Prostate gland (tissue), 2 donors: ENCODE measurements around the gene RRM1. TPM values are rescaled to one million over a fixed set of nuclear protein-coding genes. Genes with fewer than 3 reads are reported as not detected.
A peak's percentile ranks its signal among the peaks of the same experiment; 100 is the strongest.

Source experiments
- DNase-seq: peaks from one replicate; pipeline ENCODE4 v3.0.0-alpha.2; 2019; ENCODE audit warnings: low spot score
- H3K27ac ChIP-seq, 2 donors: fragments of 200-600 bp; sonication (generic); 2 replicates each; pipeline ENCODE4 v1.5.1; 2017 to 2019
- H3K27me3 ChIP-seq: fragments of 200-600 bp; sonication (generic); replicated peaks from 2 replicates; pipeline ENCODE4 v1.5.1; 2019; ENCODE audit not compliant: insufficient read depth
- H3K36me3 ChIP-seq, 2 donors: fragments of 200-600 bp; sonication (generic); 1 replicate in 1 of 2; 2 replicates in 1 of 2; pipeline versions ENCODE4 v1.5.1 to v1.8.1; 2017 to 2019
- H3K4me1 ChIP-seq: fragments of 200-600 bp; sonication (generic); replicated peaks from 2 replicates; pipeline ENCODE4 v1.5.1; 2019
- H3K4me3 ChIP-seq, 2 donors: fragments of 200-600 bp; sonication (generic); 2 replicates each; pipeline ENCODE4 v1.5.1; 2017 to 2019
- H3K9me3 ChIP-seq: fragments of 200-600 bp; sonication (generic); 2 replicates; pipeline ENCODE4 v1.5.1; 2017
- CTCF ChIP-seq, 4 experiments: fragments of 200-600 bp in 2 of 4; fragments of 450-650 bp in 2 of 4; sonication (generic) in 2 of 4; IDR thresholded peaks; 1 replicate in 3 of 4; 2 replicates in 1 of 4; pipeline ENCODE4 v1.5.1; 2016 to 2019; ENCODE audit warnings: antibody characterized with exemption in 4 of 4, mild to moderate bottlenecking in 2 of 4, moderate library complexity in 2 of 4
- POLR2A ChIP-seq: fragments of 450-650 bp; IDR thresholded peaks from one replicate; pipeline ENCODE4 v1.6.1; 2016; ENCODE audit warnings: antibody characterized with exemption, mild to moderate bottlenecking
- POLR2AphosphoS5 ChIP-seq: sonication (generic); formaldehyde crosslinking; IDR thresholded peaks from one replicate; pipeline ENCODE4 v1.6.1; 2017; ENCODE audit warnings: antibody characterized with exemption
- WGBS: methylation state at CpG from one replicate; pipeline ENCODE4 v1.1.5; 2018; 5-methylcytosine and 5-hydroxymethylcytosine counted together
- intact Hi-C: fragments of 100-400 bp; cut with DNase I; formaldehyde crosslinking; loops from one replicate; pipeline ENCODE4 v1.14.2; 2022
- total RNA-seq, 2 donors: library from RNA; depleted of rRNA; stranded (reverse); fragments of >200 nt; gene quantifications; one replicate each; pipeline ENCODE4 v1.1.0, GENCODE V29; 2016

The RRM1 gene
- total RNA-seq, 2 donors from 2014 or later = 32.6 to 61.8 TPM

GRCh38 chr11:4054643-4055042 is 40.0 kb upstream of the RRM1 start:
- H3K4me1 ChIP-seq = no peaks in the 10 kb centered on the region
- 70% methylated on average over 1 of the region's 1 CpG for WGBS
- TF ChIP-seq POLR2AphosphoS5 = no peak
- no peak for TF ChIP-seq CTCF (IDR thresholded peaks at IDR 0.05)
- no peak for TF ChIP-seq POLR2A
- no peaks in the 10 kb centered on the region for H3K9me3 ChIP-seq
- no peak overlapping the region for H3K27ac ChIP-seq
- intact Hi-C loops = no loop called here
- H3K27me3 ChIP-seq = no peaks in the 10 kb centered on the region
- no peaks in the 10 kb centered on the region for H3K36me3 ChIP-seq
- DNase-seq = no peak
- no peak overlapping the region for H3K4me3 ChIP-seq

GRCh38 chr11:4059424-4059823 is 35.2 kb upstream of the RRM1 start:
- Histone ChIP-seq H3K36me3 (no peaks in the 10 kb centered on the region), H3K4me1 (no peaks in the 10 kb centered on the region), H3K4me3 (no peak overlapping the region), H3K27me3 (no peaks in the 10 kb centered on the region), H3K9me3 (no peaks in the 10 kb centered on the region), H3K27ac (no peak overlapping the region)
- WGBS = 61% methylated on average over 1 of the region's 1 CpG
- peak; percentile 20 for DNase-seq
- TF ChIP-seq CTCF (IDR thresholded peaks at IDR 0.05) (no peak), POLR2A (no peak), POLR2AphosphoS5 (no peak)
- intact Hi-C loops = no loop called here

- no peaks in the 10 kb centered on the region for H3K27me3 ChIP-seq
- intact Hi-C loops = no loop called here
- no peak for TF ChIP-seq CTCF (IDR thresholded peaks at IDR 0.05)
- H3K36me3 ChIP-seq = no peaks in the 10 kb centered on the region
- no peaks in the 10 kb centered on the region for H3K4me1 ChIP-seq
- no peak overlapping the region for H3K4me3 ChIP-seq
- DNase-seq = no peak
- H3K9me3 ChIP-seq = no peaks in the 10 kb centered on the region
- H3K27ac ChIP-seq = no peak overlapping the region
- 65% methylated on average over 4 of the region's 4 CpGs for WGBS
Observed at GRCh38 chr11:4060182-4060923, 34.2 kb upstream of the RRM1 start.

GRCh38 chr11:4061700-4062099 is 32.9 kb upstream of the RRM1 start:
- H3K4me3 ChIP-seq = no peak overlapping the region
- no peaks in the 10 kb centered on the region for H3K36me3 ChIP-seq
- TF ChIP-seq POLR2AphosphoS5 = no peak
- TF ChIP-seq POLR2A = no peak
- no peak for TF ChIP-seq CTCF (IDR thresholded peaks at IDR 0.05)
- no peak overlapping the region for H3K27ac ChIP-seq
- H3K27me3 ChIP-seq = no peaks in the 10 kb centered on the region
- no peak for DNase-seq
- no peaks in the 10 kb centered on the region for H3K9me3 ChIP-seq
- H3K4me1 ChIP-seq = no peaks in the 10 kb centered on the region
- 75% methylated on average over 1 of the region's 1 CpG for WGBS
- intact Hi-C loops = no loop called here

- TF ChIP-seq POLR2AphosphoS5 (no peak), CTCF (IDR thresholded peaks at IDR 0.05) (no peak), POLR2A (no peak)
- intact Hi-C loops = no loop called here
- 54% methylated on average over 3 of the region's 3 CpGs for WGBS
- Histone ChIP-seq H3K27ac (no peak overlapping the region), H3K4me1 (no peaks in the 10 kb centered on the region), H3K36me3 (no peaks in the 10 kb centered on the region), H3K9me3 (no peaks in the 10 kb centered on the region), H3K4me3 (no peak overlapping the region), H3K27me3 (no peaks in the 10 kb centered on the region)
- DNase-seq = no peak
Observed at GRCh38 chr11:4063348-4063747, 31.3 kb upstream of the RRM1 start.
